GM18505 (cell line): ENCODE data around the gene PAFAH1B1.
"Not testable (repeated sequence)": the region's sequence is repeated elsewhere in the genome, so short reads cannot be mapped to it uniquely, and the experiment has no call there.

Experiments used
- ATAC-seq: cut with Tn5 transposase; IDR thresholded peaks from one replicate; pipeline ENCODE4 v1.9.1; 2021; ENCODE audit not compliant: unreplicated experiment
- POLR2A ChIP-seq: IDR thresholded peaks from 4 replicates; pipeline ENCODE4 v1.6.1; 2011; ENCODE audit warnings: borderline replicate concordance; ENCODE audit not compliant: insufficient read depth, insufficient read length; ENCODE audit errors: extremely low read depth

The PAFAH1B1 gene

DNA sequence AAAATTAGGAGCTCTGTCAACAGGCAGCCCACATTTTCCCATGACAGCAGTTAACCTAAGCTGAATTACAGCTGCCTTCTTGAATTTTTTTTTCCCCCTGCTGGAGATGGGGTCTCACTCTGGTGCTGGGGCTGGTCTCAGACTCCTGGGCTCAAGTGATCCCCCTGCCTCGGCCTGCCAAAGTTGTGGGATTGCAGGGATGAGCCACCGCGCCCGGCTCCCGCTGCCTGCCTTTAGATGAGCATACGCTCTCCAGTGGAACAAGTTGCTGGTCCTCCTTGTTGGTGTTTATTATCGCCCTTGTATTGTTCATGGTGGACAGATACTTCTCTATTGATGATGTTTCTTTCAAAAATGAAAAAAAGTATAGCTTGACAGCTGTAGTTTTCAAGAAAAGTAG, 15.6 kb downstream of the PAFAH1B1 start:
- ATAC-seq: no peak
- TF ChIP-seq POLR2A: no peak

DNA sequence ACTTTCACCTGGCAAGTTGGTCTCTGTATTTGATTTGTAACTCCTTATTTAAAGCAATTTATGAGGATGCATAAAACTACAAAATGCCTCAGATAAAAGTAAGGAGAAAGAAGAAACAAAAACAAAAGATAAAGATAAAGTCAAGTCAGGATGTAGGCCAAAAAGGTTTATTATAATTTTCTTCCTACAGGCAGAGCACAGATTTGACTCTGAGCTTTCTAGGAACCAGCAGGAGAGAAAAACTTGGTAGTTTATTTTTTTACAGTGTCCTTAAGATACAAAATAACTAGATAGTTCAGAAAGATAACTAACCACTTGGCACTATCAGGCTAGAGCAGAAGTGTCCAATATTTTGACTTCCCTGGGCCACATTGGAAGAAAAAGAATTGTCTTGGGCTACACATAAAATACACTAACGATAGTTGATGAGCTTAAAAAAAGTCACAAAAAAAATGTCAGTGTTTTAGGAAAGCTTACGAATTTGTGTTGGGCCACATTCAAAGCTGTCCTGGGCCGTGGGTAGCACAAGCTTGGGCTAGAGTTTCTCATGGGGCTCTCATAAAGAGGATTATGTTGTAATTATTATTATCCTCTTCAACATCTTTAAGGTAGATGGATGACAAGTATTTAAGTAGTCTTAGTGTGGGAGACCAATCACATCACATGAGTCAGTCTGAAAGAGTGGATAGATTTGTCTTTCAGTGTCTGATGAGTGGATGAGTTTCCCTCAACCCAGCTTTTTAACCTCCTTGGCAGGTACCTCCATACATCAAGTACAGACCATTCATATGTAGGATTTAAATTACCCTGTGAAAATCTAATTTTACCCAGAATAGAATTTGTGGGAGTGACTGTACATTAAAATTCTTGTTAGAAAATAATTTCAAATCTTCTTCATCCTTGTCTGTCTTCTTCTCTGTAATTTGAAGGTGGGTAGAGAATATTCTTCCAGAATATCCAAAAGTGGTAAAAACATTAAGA, 17.0 kb downstream of the PAFAH1B1 start:
- no peak for TF ChIP-seq POLR2A
- no peak for ATAC-seq

DNA sequence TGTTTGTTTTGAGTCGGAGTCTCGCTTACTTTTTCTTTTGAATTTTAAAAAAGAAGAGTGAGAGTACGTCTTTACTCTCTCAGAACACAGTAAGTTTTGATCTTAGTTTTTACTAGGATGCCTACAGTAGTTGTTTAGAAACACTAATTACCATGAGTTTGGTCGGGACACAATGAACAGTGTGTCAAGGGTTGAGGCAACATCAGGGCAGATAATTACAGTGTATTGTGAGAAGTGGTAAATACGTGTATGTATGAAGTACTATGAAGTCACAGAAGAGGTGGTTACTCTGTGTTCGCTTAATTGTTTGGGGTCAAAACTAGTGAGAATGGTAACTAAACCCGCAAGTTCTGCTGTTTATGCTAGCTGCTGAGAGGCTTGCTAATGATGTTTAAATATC, 18.2 kb downstream of the PAFAH1B1 start:
- TF ChIP-seq POLR2A: no peak
- ATAC-seq: no peak

DNA sequence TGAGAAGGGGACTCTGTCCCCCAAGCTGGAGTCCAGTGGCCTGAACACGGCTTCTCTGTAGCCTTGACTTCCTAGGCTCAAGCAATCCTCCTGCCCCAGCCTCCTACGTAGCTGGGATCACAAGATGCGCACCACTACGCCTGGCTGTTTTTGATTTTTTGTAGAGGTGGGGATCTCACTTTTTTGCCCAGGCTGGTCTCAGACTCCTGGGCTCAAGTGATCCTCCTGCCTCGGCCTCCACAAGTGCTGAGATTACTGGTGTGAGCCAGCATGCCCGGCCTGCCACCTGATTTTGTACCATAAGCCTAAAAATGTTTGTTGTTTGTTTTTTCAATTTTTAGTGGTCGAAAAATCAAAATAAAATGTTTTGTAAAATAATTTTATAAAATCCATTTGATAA, 19.2 kb downstream of the PAFAH1B1 start:
- ATAC-seq: no peak
- TF ChIP-seq POLR2A: no peak

DNA sequence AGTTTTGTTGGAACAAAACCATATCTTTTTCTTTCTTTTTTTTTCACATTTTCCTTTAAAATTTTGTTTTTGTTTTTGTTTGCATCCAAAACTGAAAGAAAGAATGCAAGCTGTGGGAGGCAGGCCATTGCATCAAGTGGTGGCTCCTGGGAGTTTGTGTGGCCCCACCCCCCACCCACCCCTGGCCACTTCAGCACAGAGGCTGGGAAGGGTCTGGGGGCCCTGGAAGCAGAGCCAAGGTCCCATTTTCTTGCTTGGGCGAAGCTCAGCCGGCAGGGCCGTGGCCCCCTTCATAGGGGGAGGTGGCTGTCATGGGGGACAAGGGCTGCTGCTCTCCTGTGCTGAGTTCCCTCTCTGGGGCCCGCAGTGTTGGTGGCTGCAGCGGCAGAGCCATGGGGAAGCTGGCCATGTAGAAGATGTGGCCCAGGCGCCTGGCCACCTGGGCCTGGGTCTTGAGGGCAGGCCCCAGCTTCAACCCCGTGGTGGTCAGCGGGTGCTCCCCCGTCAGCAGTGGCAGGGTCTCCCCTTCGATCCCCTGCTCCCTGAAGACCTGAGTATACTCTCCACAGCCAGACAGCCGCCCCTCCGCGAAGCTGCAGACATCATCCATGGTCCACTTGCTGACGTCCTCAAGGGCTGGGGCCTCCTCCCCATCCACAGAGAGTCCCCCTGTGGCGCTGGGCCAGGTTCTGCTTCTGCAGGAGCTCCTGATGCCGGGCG, 19.8 kb downstream of the PAFAH1B1 start:
- ATAC-seq: no peak
- TF ChIP-seq POLR2A: no peak

DNA sequence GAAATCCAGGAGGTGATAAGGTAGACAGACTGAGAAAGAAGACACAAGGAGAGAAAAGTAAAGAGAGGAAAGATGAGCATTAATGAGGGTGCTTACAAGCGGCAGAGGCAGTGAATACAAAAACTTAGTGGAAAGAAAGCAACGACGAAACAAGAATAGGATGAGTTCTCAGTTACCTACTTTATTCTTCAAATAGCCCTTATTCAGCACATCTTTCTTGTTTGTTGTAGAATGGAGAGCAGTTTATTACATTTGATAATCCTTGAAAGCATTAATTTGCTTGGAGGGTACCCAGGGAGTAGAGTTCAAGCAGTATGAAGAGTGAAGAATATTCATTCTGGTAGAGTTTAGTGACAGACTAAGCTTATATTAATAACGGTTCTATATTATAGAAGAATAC, 22.4 kb downstream of the PAFAH1B1 start:
- no peak for TF ChIP-seq POLR2A

DNA sequence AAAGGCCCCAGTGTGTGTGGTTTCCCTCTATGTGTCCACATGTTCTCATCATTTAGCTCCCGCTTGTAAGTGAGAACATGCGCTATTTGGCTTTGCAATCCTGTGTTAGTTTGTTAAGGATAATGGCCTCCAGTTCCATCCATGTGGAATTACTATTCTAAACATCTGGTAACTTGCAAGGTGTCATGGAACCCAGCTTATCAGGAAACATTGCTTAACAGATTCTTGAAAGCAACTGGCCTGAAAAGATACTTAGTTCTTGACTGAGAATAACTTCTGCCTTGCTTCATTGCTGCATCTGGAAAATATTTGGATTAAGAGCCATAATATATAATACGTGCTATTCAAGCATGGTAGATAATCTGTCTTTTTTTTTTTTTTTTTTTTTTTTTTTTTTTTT, 27.8 kb downstream of the PAFAH1B1 start:
- ATAC-seq: no peak
- no peak for TF ChIP-seq POLR2A

More for the DNA sequence above, 22.4 kb downstream of the PAFAH1B1 start:
- ATAC-seq: no peak

DNA sequence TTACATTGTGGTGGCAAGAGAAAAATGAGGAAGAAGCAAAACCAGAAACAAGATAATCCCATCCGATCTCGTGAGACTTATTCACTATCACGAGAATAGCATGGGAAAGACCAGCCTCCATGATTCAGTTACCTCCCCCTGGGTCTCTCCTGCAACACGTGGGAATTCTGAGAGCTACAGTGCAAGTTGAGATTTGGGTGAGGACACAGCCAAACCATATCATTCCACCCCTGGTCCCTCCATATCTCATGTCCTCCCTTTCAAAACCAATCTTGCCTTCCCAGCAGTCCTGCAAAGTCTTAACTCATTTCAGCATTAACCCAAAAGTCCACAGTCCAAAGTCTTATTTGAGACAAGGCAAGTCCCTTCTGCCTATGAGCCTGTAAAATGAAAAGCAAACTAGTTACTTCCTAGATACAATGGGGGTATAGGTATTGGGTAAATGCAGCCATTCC, 28.5 kb downstream of the PAFAH1B1 start:
- ATAC-seq: not testable (repeated sequence)

DNA sequence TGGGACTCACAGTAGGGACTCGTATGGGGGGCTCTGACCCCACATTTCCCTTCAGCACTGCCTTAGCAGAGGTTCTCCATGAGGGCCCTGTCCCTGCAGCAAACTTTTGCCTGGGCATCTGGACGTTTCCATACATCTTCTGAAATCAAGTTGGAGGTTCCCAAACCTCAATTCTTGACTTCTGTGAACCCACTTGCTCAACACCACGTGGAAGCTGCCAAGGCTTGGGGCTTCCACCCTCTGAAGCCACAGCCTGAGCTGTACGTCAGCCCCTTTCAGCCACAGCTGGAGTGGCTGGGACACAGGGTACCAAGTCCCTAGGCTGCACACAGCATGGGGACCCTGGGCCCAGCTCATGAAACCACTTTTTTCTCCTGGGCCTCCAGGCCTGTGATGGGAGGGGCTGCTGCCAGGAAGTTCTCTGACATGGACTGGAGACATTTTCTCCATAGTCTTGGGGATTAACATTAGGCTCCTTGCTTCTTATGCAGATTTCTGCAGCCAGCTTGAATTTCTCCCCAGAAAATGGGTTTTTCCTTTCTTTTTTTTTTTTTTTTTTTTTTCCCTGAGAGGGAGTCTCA, 29.4 kb downstream of the PAFAH1B1 start:
- not testable (repeated sequence) for ATAC-seq

DNA sequence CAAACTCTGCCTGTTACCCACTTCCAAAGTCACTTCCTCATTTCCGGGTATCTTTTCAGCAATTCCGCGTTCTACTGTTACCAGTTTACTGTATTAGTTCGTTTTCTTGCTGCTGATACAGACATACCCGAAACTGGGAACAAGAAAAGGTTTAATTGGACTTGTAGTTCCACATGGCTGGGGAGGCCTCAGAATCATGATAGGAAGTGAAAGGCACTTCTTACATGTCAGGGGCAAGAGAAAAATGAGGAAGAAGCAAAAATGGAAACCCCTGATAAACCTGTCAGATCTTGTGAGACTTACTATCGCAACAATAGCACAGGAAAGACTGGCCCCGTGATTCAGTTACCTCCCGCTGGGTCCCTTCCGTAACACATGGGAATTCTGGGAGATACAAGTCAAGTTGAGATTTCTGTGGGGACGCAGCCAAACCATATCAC, 30.9 kb downstream of the PAFAH1B1 start:
- ATAC-seq: no peak
- TF ChIP-seq POLR2A: no peak

DNA sequence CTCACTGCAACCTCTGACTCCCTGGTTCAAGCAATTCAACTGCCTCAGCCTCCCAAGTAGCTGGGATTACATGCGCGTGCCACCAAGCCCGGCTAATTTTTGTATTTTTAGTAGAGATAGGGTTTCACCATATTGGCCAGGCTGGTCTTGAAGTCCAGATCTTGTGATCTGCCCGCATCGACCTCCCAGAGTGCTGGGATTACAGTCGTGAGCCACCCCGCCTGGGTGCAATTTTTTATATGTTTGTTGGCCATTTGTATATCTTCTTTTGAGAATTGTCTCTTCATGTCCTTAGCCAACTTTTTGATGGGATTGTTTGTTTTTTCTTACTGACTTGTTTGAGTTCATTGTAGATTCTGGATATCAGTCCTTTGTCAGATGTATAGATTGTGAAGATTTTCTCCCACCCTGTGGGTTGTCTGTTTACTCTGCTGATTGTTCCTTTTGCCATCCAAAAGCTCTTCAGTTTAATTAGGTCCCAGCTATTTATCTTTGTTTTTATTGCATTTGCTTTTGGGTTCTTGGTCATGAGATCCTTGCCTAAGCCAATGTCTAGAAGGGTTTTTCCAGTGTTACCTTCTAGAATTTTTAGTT, 33.3 kb downstream of the PAFAH1B1 start:
- not testable (repeated sequence) for ATAC-seq

DNA sequence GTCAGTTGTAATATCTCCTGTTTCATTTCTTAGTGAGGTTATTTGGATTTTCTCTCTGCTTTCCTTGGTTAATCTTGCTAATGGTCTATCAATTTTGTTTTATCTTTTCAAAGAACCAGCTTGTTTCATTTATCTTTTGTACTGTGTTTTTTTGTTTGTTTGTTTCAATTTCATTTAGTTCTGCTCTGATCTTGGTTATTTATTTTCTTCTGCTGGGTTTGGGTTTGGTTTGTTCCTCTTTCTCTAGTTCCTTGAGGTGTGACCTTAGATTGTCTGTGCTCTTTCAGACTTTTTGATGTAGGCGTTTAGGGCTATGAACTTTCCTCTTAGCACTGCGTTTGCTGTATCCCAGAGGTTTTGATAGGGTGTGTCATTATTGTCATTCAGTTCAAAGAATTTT, 35.5 kb downstream of the PAFAH1B1 start:
- not testable (repeated sequence) for ATAC-seq

DNA sequence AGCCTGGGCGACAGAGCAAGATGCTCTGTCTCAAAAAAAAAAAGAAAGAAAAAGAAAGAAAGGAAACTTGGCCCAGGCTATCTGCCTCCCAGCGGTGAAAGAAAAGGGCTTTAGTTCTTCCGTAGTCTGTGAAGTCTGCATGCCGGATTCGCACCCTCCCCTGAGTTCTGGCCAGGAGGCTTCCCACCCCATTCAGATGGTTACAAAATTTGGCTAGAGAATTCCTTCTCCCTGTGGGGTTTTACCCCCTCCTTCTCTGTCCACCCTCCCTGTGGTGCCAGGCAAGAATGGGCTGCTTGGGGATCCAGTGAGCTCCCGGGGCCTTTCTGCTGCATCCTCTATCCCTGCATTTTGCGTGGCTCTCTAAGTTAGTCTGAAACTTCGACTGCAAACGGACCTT, 37.8 kb downstream of the PAFAH1B1 start:
- ATAC-seq: no peak

More for the DNA sequence above, 37.8 kb downstream of the PAFAH1B1 start:
- no peak for TF ChIP-seq POLR2A
